Retina (tissue), 1 donor: ENCODE results near the gene ARPC5L.
"Not testable (repeated sequence)": the region's sequence is repeated elsewhere in the genome, so short reads cannot be mapped to it uniquely, and the experiment has no call there.

Experiments used
- DNase-seq: peaks from one replicate; pipeline ENCODE4 v3.0.0-alpha.2; 2016

ARPC5L gene

GRCh38 chr9:124841075-124841821, 20.7 kb upstream of the ARPC5L start:
- DNase-seq = no peak

- DNase-seq = no peak
Observed at GRCh38 chr9:124843456-124844034, 18.4 kb upstream of the ARPC5L start.

GRCh38 chr9:124844291-124844690, 17.6 kb upstream of the ARPC5L start:
- no peak for DNase-seq

- not testable (repeated sequence) for DNase-seq
Observed at GRCh38 chr9:124846467-124846866, 15.5 kb upstream of the ARPC5L start.

- no peak for DNase-seq
Observed at GRCh38 chr9:124846969-124847368, 15.0 kb upstream of the ARPC5L start.

GRCh38 chr9:124849801-124850200, 12.1 kb upstream of the ARPC5L start:
- DNase-seq = no peak

- DNase-seq = no peak
Observed at GRCh38 chr9:124852121-124852828, 9.7 kb upstream of the ARPC5L start.

- DNase-seq = peak; percentile 94
Observed at GRCh38 chr9:124852829-124853531, 8.9 kb upstream of the ARPC5L start, which contains the start of gene WDR38. WDR38 (plus strand) TSS chr9:124853460; CDS start chr9:124853532, 72 bp downstream.

GRCh38 chr9:124853605-124854143, 8.3 kb upstream of the ARPC5L start:
- DNase-seq = no peak

- no peak for DNase-seq
Observed at GRCh38 chr9:124854161-124854560, 7.8 kb upstream of the ARPC5L start.

- DNase-seq = no peak
Observed at GRCh38 chr9:124854822-124855221, 7.1 kb upstream of the ARPC5L start.

GRCh38 chr9:124855566-124855943, 6.4 kb upstream of the ARPC5L start:
- no peak for DNase-seq

- no peak for DNase-seq
Observed at GRCh38 chr9:124855944-124856765, 5.8 kb upstream of the ARPC5L start.

GRCh38 chr9:124857533-124858162, 4.3 kb upstream of the ARPC5L start:
- DNase-seq = no peak

GRCh38 chr9:124858330-124859046, 3.4 kb upstream of the ARPC5L start:
- DNase-seq = no peak

GRCh38 chr9:124859803-124860581, 1.9 kb upstream of the ARPC5L start:
- DNase-seq = no peak

- no peak for DNase-seq
Observed at GRCh38 chr9:124860582-124861341, 1.2 kb upstream of the ARPC5L start.

- no peak for DNase-seq
Observed at GRCh38 chr9:124863371-124863871, 1.5 kb downstream of the ARPC5L start.
